Immature natural killer cell (primary cell): Measurements from ENCODE around the gene C9orf153. TPM values are rescaled to one million over a fixed set of nuclear protein-coding genes. Genes with fewer than 3 reads are reported as not detected.
"Not testable (repeated sequence)": the region's sequence is repeated elsewhere in the genome, so short reads cannot be mapped to it uniquely, and the experiment has no call there.

Experiments used
- DNase-seq, 3 donors: peaks; one replicate each; pipeline ENCODE4 v3.0.0; 2022; ENCODE audit warnings: mixed read lengths in 1 of 3
- H3K27ac Mint-ChIP-seq, 6 donors: one replicate each; pipeline ENCODE4 v1.8.0; 2020; ENCODE audit warnings: mixed read lengths in 6 of 6, mild to moderate bottlenecking in 5 of 6, inconsistent platforms in 4 of 6, moderate library complexity in 3 of 6
- H3K27me3 Mint-ChIP-seq, 3 donors: one replicate each; pipeline ENCODE4 v1.8.0; 2020 to 2021; ENCODE audit warnings: low read depth in 3 of 3, mild to moderate bottlenecking in 3 of 3, mixed read lengths in 3 of 3, moderate library complexity in 3 of 3, inconsistent platforms in 1 of 3
- H3K36me3 Mint-ChIP-seq, 3 donors: one replicate each; pipeline ENCODE4 v1.8.0; 2020; ENCODE audit warnings: mixed read lengths in 3 of 3, inconsistent platforms in 2 of 3, mild to moderate bottlenecking in 2 of 3
- H3K4me1 Mint-ChIP-seq, 2 donors: one replicate each; pipeline ENCODE4 v1.8.0; 2020; ENCODE audit warnings: inconsistent platforms in 2 of 2, mild to moderate bottlenecking in 2 of 2, mixed read lengths in 2 of 2, moderate library complexity in 1 of 2
- H3K4me3 Mint-ChIP-seq, 5 donors: one replicate each; pipeline ENCODE4 v1.8.0; 2020; ENCODE audit warnings: mild to moderate bottlenecking in 5 of 5, mixed read lengths in 5 of 5, inconsistent platforms in 3 of 5, moderate library complexity in 3 of 5
- H3K9me3 Mint-ChIP-seq, 6 donors: one replicate each; pipeline ENCODE4 v1.8.0; 2020; ENCODE audit warnings: mild to moderate bottlenecking in 6 of 6, mixed read lengths in 6 of 6, inconsistent platforms in 4 of 6, moderate library complexity in 3 of 6
- polyA plus RNA-seq, 3 donors: library from polyadenylated mRNA; unstranded; fragments of 300-500 nt; fragmentation: Illumina TruSeq; gene quantifications; one replicate each; pipeline ENCODE4 v1.2.3, GENCODE V29; 2021

Gene C9orf153
- not detected for polyA plus RNA-seq

DNA sequence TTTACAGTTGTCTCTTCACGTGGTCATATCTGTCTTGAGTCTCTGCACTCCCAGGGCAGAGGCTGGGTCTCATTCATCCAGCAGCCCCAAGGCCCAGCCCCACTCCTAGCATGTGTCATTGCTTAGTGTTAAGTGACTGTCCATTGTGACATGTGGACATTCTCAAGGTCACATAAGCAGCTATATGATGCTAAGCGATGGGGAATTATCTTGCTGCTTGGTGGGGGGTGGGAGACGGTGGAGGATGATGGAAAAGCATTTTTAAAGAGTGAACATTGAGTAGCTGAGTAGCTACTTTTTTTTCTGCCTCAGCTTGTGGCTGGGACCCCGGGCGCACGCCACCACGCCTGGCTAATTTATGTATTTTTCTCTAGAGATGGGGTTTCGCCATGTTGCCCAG lies at the start of gene C9orf153:
C9orf153 (minus strand) TSS at position 101 of the 400 bp plus-strand sequence. CDS start 30,054 bp downstream, outside the sequence.
- H3K27ac Mint-ChIP-seq, result peak within 1 kb of the TSS in 1 of 6 donors; percentile 63
- H3K9me3 Mint-ChIP-seq, result no peaks in the 10 kb centered on the region
- H3K4me1 Mint-ChIP-seq, result no peaks in the 10 kb centered on the region
- peaks cover 0 to 2% (median 0%) of the 10 kb centered on the region in 3 donors for H3K27me3 Mint-ChIP-seq
- peaks cover 9 to 20% (median 10%) of the 10 kb centered on the region in 3 donors for H3K36me3 Mint-ChIP-seq
- DNase-seq, result no peak
- no peak within 1 kb of the TSS for H3K4me3 Mint-ChIP-seq

GRCh38 chr9:86308687-86309086 lies 49.2 kb upstream of the C9orf153 start:
- Mint-ChIP-seq H3K27ac (no peak overlapping the region), H3K36me3 (peaks cover 36 to 65% (median 42%) of the 10 kb centered on the region in 3 donors), H3K4me3 (no peak overlapping the region), H3K27me3 (no peaks in the 10 kb centered on the region), H3K9me3 (no peaks in the 10 kb centered on the region), H3K4me1 (peaks cover 11 to 41% of the 10 kb centered on the region in 2 donors)
- no peak for DNase-seq

- H3K27ac Mint-ChIP-seq, result peak overlapping the region in 3 of 6 donors; percentile 40 to 70 (median 70)
- peaks cover 28 to 69% (median 39%) of the 10 kb centered on the region in 3 donors for H3K36me3 Mint-ChIP-seq
- H3K4me1 Mint-ChIP-seq, result peaks cover 1 to 33% of the 10 kb centered on the region in 2 donors
- no peaks in the 10 kb centered on the region for H3K9me3 Mint-ChIP-seq
- no peak for DNase-seq
- no peaks in the 10 kb centered on the region for H3K27me3 Mint-ChIP-seq
- H3K4me3 Mint-ChIP-seq, result no peak overlapping the region
Observed at GRCh38 chr9:86304236-86304730, 44.8 kb upstream of the C9orf153 start.

- H3K36me3 Mint-ChIP-seq, result peaks cover 25 to 69% (median 37%) of the 10 kb centered on the region in 3 donors
- no peaks in the 10 kb centered on the region for H3K27me3 Mint-ChIP-seq
- DNase-seq, result no peak
- peak overlapping the region; percentile 2 to 80 (median 48) for H3K27ac Mint-ChIP-seq
- H3K4me3 Mint-ChIP-seq, result no peak overlapping the region
- no peaks in the 10 kb centered on the region for H3K9me3 Mint-ChIP-seq
- H3K4me1 Mint-ChIP-seq, result peaks cover 1 to 33% of the 10 kb centered on the region in 2 donors
Observed at GRCh38 chr9:86303316-86303975, 44.0 kb upstream of the C9orf153 start.

- Mint-ChIP-seq H3K36me3 (peaks cover 33 to 72% (median 41%) of the 10 kb centered on the region in 3 donors), H3K27ac (peak overlapping the region in 3 of 6 donors; percentile 31 to 75 (median 32)), H3K27me3 (no peaks in the 10 kb centered on the region), H3K4me1 (peaks cover 3 to 33% of the 10 kb centered on the region in 2 donors), H3K9me3 (no peaks in the 10 kb centered on the region), H3K4me3 (no peak overlapping the region)
- DNase-seq, result no peak
Observed at GRCh38 chr9:86301686-86302085, 42.2 kb upstream of the C9orf153 start.

DNA sequence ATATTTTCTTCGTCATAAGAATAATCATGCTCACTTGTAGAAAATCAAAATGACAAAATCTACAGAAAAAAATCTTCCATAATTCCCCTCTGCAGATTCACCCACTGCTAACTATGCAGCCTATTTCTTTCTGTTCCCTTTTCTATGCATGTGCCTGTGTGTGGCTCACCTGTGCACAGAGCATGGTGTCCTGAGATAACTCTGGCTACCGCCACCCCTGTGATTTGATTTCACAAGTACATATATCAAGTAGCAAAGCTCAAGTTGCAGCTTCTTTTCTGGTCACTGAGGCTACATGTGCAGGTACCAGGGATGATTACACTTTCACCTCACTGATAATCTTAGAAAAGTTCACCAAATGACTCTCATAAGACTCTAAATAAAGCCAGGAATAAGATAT lies 41.2 kb upstream of the C9orf153 start:
- no peaks in the 10 kb centered on the region for H3K9me3 Mint-ChIP-seq
- peak overlapping the region in 4 of 6 donors; percentile 22 to 79 (median 54) for H3K27ac Mint-ChIP-seq
- H3K36me3 Mint-ChIP-seq, result peaks cover 26 to 67% (median 39%) of the 10 kb centered on the region in 3 donors
- no peak overlapping the region for H3K4me3 Mint-ChIP-seq
- peaks cover 3 to 29% of the 10 kb centered on the region in 2 donors for H3K4me1 Mint-ChIP-seq
- H3K27me3 Mint-ChIP-seq, result no peaks in the 10 kb centered on the region
- DNase-seq, result no peak

DNA sequence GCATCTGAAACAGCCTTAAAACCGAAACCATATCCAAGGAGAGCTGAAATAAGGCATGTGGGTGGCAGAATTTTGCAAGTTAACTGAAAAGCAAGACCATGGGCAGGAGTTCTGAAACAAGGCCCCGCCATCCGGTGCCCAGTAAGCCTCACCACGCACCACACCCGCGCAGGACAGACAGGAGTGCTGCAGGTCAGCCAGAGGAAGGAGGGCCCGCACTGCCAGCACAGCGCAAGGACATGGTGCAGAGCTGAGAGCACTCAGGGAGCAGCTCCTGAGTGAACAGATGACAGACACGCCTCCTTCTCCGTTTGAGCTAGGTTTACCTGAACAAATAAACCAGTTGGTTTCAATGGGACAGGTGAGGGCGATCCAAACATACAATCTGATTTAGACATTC lies 39.4 kb upstream of the C9orf153 start:
- no peak overlapping the region for H3K4me3 Mint-ChIP-seq
- H3K27ac Mint-ChIP-seq, result peak overlapping the region in 4 of 6 donors; percentile 30 to 59 (median 42)

GRCh38 chr9:86290341-86290740 lies 30.9 kb upstream of the C9orf153 start:
- H3K9me3 Mint-ChIP-seq, H3K4me1 Mint-ChIP-seq, H3K36me3 Mint-ChIP-seq, H3K4me3 Mint-ChIP-seq, H3K27me3 Mint-ChIP-seq, DNase-seq: not testable (repeated sequence)
- H3K27ac Mint-ChIP-seq, result peak overlapping the region in 1 of 6 donors; percentile 37

More for the DNA sequence above, 39.4 kb upstream of the C9orf153 start:
- no peak for DNase-seq
- H3K4me1 Mint-ChIP-seq, result peaks cover 3 to 14% of the 10 kb centered on the region in 2 donors
- no peaks in the 10 kb centered on the region for H3K9me3 Mint-ChIP-seq
- peaks cover 19 to 53% (median 35%) of the 10 kb centered on the region in 3 donors for H3K36me3 Mint-ChIP-seq
- no peaks in the 10 kb centered on the region for H3K27me3 Mint-ChIP-seq

DNA sequence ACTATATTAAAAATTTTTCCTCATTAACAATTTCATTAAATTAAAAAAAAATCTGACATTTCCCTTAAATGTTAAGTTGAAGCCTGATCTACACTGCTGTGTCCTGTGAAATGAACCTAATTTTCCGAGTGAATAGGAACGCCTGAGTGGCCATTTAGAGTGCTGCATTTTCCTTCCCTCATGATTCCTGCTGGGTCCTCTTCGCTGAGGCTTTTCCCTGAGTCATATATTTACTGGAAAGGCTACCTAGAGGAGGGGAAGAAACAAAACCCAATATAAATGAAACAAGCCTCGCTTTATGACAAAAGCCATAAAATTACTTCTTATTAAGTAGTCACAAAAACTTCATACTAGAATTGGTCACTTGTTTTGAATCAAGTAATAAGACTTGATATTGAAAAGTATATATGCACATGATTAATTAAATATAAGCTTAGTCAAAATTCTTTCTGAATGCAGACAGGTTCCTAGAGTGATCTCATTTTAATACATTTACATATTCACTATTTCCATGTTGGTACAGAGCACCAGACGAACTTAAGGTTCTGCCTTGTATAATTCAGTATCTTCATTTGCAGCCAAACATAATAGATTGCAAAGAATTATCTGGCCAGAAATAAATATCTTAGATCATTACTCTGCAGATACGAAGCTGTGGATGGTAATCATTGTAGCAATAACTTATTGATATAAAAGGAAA lies 29.2 kb upstream of the C9orf153 start:
- Mint-ChIP-seq H3K27me3 (no peaks in the 10 kb centered on the region), H3K36me3 (peaks cover 0 to 7% (median 0%) of the 10 kb centered on the region in 3 donors), H3K27ac (no peak overlapping the region)

GRCh38 chr9:86287013-86287412 lies 27.6 kb upstream of the C9orf153 start:
- Mint-ChIP-seq H3K27me3 (peaks cover 5 to 9% (median 8%) of the 10 kb centered on the region in 3 donors), H3K4me1 (peaks cover 11 to 13% of the 10 kb centered on the region in 2 donors), H3K27ac (peak overlapping the region in 4 of 6 donors; percentile 3 to 76 (median 48)), H3K36me3 (peaks cover 0 to 7% (median 0%) of the 10 kb centered on the region in 3 donors), H3K9me3 (no peaks in the 10 kb centered on the region), H3K4me3 (no peak overlapping the region)
- no peak for DNase-seq

More for the DNA sequence above, 29.2 kb upstream of the C9orf153 start:
- H3K9me3 Mint-ChIP-seq, result no peaks in the 10 kb centered on the region
- no peak overlapping the region for H3K4me3 Mint-ChIP-seq
- DNase-seq, result no peak
- H3K4me1 Mint-ChIP-seq, result peaks cover 3 to 7% of the 10 kb centered on the region in 2 donors

DNA sequence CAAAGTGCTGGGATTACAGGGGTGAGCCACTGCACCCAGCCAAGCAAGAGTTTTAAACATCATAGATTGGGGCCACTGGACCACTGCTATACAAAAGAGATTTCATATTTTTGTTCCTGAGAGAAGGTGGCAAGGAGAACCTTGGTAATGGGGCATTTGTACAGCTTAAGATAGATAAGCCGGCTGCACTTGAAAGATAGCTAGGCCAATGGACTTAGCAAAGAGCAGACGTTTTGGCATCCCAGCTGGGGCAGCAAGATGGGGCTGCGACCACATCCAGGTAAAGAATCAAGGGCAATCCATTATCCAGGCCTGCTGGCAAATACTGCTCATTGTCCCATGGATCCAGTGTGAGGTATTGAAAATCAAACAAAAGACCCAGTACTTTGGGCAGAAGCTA lies 26.8 kb upstream of the C9orf153 start:
- H3K27me3 Mint-ChIP-seq, result peaks cover 5 to 13% (median 9%) of the 10 kb centered on the region in 3 donors

GRCh38 chr9:86285261-86285660 lies 25.8 kb upstream of the C9orf153 start:
- Mint-ChIP-seq H3K9me3 (no peaks in the 10 kb centered on the region), H3K4me1 (peaks cover 22 to 23% of the 10 kb centered on the region in 2 donors), H3K36me3 (peaks cover 0 to 7% (median 0%) of the 10 kb centered on the region in 3 donors), H3K27ac (peak overlapping the region; percentile 51 to 81 (median 72)), H3K27me3 (peaks cover 5 to 13% (median 9%) of the 10 kb centered on the region in 3 donors), H3K4me3 (no peak overlapping the region)
- no peak for DNase-seq

More for the DNA sequence above, 26.8 kb upstream of the C9orf153 start:
- H3K27ac Mint-ChIP-seq, result peak overlapping the region; percentile 3 to 76 (median 52)
- peaks cover 16% of the 10 kb centered on the region in 2 donors for H3K4me1 Mint-ChIP-seq
- DNase-seq, result no peak
- peaks cover 0 to 7% (median 0%) of the 10 kb centered on the region in 3 donors for H3K36me3 Mint-ChIP-seq
- H3K4me3 Mint-ChIP-seq, result no peak overlapping the region
- H3K9me3 Mint-ChIP-seq, result no peaks in the 10 kb centered on the region

GRCh38 chr9:86282979-86283535 lies 23.6 kb upstream of the C9orf153 start:
- H3K9me3 Mint-ChIP-seq, result no peaks in the 10 kb centered on the region
- no peak for DNase-seq
- H3K27me3 Mint-ChIP-seq, result peaks cover 5 to 13% (median 10%) of the 10 kb centered on the region in 3 donors
- peak overlapping the region; percentile 88 to 97 (median 95) for H3K4me3 Mint-ChIP-seq
- H3K27ac Mint-ChIP-seq, result peak overlapping the region; percentile 92 to 99 (median 96)
- H3K36me3 Mint-ChIP-seq, result peaks cover 0 to 10% (median 0%) of the 10 kb centered on the region in 3 donors
- peaks cover 35 to 39% of the 10 kb centered on the region in 2 donors for H3K4me1 Mint-ChIP-seq
